CD4-positive, alpha-beta T cell treated with Interleukin-2 at 100 ng/mL for 4 hours (primary cell): ENCODE measurements around the gene F5.
"Not testable (repeated sequence)": the region's sequence is repeated elsewhere in the genome, so short reads cannot be mapped to it uniquely, and the experiment has no call there.

Source experiments
- DNase-seq: peaks from one replicate; pipeline ENCODE4 v3.0.0-alpha.2; 2020; ENCODE audit warnings: low spot score

The F5 gene

DNA sequence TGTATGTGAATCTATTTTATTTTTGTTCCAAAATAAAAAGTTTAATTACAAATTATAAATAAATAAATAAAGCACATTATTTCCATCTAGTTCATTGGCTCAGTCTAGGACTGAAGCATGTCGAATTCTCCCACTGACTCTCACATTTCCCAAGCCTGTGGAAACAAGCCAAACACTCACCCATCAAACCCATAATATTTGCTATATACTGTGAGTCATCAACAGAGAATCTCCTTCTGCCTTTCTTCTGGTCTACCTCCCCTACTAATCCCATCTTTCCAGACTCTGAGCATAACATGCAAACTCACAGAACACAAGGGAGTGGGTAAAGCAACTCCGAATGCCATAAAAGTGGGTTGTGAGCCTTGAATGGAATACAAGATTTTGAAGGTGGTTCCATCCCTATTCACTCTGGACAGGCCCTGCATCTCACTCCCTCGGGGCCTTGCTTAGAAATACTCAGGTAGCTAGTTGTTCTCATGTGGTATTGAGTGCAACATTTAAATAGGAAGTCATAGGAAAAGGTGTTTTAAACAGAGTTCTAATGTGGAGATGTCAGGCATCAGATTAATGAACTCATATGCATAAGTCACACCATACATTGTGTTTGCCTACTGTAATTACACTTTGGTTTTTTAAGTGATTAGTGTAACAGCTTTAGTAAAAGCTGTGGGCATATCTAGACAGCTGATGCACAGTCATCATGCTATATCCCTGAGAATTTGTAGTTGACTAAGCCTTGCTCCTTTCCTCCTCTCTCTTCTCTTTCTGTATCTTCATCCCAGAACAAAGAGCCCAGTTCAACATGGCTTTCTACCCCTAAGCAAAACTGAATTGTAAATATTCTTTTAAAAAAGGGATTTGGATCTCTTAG lies 47.0 kb downstream of the F5 start:
- no peak for DNase-seq

DNA sequence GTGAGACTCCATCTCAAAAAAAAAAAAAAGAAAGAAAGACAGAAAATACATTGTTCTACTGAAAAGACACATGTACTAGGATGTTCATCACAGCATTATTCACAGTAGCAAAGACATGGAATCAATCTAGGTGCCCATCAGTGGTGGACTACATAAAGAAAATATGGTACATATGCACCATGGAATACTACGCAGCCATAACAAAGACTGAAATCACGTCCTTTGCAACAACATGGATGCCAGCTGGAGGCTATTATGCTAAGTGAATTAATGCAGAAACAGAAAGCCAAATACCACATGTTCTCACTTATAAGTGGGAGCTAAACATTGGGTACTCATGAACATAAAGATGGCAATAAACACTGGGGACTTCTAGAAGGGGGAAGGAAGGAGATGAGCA lies 51.6 kb downstream of the F5 start:
- DNase-seq: no peak

DNA sequence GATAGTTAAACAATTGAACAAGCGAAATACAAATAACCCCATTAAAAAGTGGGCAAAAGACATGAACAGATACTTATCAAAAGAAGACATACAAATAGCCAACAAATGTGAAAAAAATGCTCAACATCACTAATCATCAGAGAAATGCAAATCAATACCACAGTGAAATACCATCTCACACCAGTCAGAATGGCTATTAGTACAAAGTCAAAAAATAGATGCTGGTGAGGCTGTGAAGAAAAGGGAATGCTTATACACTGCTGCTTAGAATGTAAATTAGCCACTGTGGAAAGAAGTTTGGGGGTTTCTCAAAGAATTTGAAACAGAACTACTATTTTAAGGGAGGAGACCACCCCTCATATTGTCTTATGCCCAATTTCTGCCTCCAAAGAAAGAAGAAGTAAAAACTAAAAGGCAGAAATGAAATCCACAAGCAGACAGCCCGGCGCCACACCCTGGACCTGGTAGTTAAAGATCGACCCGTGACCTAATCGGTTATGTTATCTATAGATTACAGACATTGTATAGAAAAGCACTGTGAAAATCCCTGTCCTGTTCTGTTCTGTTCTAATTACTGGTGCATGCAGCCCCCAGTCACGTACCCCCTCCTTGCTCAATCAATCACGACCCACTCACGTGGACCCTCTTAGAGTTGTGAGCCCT lies 52.6 kb downstream of the F5 start:
- not testable (repeated sequence) for DNase-seq

DNA sequence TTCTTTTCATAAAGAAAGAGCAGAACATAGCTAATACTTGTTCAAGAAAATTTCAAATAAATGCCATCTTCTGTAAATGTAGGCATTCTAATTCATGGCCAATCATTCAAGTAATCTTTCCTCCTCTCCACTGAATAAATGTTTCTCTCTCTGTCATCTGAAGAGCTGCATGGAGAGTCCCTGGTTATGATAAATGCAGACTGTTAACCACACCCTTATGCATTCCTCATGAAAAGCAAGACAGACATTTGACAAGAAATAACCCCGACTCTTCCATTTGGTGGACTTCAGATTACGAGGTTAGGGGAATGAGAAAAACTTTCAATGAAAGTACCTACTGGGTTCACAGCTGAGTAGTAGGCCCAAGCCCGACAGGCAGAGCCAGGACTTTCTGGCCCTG lies 55.8 kb downstream of the F5 start:
- DNase-seq: no peak

DNA sequence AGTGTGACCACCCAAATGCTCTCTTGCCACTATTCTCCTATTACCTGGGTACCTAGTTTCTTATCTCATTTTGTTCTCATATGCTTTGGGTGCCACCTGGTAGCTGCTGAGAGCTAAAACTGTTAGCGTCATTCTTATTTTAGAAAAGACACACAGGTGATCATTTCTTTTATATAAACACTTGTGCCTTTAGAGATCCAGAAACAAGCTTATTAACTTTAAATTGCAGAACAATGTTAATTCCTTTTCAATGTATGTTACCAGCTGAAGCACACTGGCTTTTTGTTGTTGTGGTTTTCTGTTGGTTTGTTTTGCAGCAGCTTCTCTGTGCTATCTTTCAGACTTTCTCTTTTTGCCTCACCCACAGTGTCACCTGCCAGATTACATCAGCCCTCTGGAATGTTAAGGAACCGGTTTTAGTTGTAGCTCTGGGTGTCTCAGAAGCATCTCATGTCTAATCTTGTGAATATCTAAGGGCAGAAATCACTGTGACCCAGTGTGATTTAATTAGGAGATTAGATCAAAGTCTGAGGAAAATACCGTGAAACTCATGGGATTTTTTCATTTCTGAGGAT lies 57.1 kb downstream of the F5 start:
- no peak for DNase-seq

DNA sequence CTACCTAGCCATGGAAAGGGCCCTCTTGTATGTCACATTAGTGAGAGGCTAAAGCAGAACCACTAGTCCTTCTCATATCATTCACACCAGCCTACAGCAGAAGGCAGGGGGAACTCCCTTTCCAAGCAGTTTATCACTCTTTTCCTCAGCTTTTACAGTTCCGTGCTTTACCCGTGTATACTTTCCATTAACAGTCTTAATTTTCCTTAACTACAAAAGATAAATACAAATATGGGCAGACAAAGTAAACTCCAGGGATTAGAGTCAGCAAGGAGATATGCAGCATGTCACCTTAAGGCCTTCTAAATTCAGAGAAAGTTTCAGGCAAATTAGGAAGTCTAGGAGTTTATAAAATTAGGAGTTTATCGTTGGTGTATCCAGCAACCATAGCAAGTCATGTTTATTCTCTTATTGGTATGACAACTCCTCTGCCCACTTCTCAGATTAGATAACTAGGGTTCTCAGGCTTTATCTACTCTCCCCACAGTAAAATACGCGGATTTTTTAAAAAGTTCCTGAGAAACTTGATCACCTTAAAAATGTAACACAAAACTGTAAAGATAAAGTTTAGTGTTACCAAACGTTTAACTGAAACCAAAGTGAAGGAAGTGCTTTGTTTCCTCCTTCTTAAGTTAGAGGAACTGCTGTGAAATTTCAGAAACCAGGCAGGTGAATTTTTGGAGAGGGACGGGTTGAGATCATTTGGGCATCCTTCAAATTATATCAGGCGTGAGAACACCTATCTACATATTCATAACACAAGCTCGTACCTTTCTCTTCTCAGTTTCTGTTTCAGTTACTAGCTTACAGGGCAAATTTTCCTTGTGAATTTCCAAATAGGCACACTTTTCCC lies 57.8 kb downstream of the F5 start:
- no peak for DNase-seq

DNA sequence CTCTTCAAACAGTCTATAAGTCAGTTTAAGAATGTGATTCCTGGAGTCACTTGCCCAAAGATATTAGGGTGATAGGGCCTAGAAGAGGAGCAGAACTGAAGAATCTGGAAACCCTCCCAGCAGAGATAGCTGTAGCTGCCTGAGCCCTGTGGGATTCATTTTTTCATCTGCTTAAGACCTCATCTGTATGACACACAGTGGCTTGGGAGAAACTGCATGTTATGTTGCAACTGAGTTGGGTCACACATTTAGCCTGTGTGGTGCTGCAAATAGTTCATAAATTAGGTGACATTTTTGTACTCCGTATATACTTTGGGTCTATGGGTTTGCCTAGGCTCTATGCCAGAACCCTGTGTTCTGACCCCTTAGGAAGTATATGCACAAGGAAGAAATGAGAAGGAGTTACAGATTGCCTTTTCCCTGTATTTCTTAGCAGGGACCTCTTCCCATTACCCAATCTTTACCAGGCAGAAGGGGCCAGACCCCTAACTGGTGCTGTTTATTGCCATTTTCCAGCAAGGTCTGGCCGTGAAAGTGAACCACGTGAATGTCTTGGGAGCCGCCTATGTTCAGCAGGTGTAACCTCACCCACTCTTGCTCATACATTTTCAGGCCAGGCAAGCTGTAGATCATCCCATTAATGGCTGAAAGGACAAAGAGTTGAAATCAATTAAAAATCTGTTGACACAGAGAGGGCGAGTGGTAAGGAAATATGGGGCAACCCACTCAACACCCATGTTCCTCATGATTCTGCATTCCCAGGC lies 58.6 kb downstream of the F5 start:
- no peak for DNase-seq

DNA sequence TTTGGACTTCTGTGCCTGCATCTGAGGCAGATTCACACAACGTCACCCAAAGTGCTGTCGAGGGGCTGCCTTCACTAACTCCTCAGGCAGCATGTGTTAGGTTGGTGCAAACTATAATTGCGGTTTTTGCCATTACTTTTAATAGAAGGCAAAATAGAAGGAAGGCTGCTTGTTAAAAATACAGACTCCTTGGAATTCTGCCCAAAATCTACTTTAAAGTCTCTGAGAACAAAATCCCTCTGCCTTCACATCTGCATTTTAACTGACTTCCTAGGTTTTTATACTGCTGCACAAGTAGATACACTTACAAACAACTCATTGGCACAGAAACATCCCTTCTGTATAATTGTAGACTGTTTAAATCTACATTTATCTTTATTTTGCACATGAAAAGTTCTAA lies 59.3 kb downstream of the F5 start:
- DNase-seq: no peak

DNA sequence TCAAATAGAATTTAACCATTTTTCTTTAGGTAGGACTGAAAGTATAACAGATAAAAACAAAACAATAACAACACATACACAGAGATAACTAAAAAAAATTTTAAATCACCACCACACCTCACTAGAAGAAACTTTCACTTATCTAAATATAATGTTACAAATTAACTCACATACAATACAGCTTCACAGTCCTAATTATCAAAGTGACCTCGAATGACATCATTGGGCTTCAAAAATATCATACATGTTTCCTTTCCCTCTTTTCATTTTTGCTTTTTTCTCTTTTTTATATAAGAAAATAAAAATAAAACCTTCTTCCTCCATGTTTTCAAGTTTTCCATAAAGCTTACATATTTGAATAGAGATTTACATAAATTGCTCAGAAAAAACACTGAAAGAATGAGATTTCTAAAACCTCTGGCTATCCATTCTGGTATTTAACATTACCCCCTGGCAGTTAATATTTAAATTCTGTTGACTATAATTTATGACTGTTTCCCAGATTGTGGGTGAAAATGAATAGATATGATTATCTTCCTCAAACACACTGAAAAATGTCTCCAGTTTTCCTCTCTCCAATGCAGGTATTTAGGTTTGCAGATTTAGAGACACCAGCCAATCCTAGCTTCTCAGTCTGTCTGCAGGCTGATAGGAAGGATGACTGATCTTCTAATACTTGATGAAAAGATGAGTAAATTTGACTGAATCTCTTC lies 60.0 kb downstream of the F5 start:
- DNase-seq: no peak

DNA sequence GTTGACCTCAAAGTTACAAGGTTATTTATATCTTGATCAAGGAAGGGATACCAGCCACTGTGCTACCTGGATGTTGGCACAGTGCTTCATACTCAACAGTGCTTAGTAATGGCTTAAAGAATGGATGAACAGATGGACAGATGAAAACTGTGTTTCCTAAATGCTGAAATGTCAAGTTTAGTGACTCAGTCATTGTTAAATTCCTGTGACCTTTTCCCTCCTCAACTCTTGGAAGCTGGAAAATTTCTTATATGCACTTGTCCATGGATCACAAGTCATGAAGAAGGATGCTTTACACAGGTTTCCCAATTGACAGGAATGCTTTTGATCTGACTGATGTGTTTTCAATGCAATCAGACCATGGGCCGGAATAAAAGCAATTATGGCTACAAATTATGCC lies 60.9 kb downstream of the F5 start:
- DNase-seq: no peak

DNA sequence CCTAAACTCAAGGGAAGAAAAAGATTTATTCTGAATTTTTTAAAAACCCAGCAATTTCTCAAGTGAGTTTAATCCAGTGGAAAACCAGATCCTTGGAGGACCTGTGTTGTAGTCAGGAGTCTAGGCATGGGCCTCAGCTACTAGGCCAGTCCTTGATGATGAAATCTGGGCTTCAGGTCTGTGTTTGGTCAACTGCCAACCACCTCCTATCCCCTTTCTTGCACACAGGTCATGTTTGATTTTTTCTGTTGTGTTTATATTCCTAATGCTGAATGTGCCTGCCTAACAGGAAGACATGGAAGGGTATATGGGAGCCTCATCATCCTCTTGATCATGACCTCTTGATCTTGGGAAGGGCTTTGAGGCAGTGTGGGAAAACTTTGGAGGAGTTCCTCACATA lies 62.4 kb downstream of the F5 start:
- no peak for DNase-seq

DNA sequence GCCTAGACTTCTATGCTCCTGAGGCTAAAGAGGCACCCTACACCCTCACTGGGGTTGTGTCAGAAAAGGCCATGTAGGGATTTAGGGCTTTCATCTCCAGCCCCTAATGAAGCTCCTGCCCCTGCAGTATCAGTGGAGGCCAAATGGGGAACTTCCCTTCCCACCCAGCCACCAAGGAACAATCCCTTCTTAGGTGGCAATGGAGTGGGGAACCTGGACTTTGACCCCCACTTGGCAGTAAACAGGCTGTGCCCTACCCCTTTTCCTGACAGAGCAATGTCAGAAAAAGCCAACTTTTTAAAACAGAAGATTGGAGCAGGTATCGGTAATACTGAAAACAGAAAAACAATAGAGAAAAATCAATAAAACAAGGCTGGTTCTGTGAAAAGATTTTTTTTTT lies 65.1 kb downstream of the F5 start:
- DNase-seq: no peak

DNA sequence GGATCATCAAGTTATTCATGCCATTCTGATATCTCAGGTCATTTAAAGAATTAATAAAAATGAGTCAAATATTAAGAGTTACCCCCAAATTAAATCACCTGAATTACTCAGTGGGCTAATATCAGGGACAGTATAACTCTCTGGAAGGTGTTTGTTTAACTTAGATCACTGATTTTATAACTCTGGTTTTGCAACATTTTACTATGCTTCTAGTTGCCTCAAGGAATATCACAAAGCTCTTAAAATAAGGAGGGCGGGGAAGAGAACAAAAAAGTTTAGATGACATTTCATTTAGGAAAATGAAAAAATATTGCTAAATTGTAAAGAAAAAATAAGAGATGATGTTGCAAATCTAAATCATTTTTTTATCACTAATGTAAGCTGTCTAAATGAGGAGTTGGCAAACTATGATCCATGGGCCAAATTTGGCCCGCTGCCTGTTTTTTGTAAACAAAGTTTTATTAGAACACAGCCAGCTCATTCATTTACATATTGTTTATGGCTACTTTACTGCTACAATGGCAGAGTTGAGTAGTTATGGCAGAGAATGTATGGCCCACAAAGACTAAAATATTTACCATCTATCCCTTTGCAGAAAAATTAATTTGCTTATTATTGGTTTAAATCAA lies 68.6 kb downstream of the F5 start:
- DNase-seq: no peak

DNA sequence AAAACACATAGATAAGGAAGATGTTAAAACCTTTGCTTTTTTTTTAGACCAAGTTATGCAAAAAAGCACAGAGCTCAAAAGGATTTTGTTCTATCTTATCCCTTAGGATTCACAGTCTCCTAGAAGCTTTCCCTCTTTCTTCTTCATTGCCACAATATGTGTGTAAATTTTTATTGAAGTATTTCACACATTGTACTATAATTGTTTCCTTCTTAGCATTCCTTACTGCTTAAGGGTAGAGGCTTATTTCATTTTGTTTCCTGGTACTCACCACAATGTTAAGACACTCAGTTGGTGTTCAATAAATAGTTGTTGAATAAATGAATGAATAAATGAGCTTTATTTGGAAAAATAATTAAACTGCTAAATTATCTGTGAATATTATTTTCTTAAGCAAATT lies 70.6 kb downstream of the F5 start:
- no peak for DNase-seq

DNA sequence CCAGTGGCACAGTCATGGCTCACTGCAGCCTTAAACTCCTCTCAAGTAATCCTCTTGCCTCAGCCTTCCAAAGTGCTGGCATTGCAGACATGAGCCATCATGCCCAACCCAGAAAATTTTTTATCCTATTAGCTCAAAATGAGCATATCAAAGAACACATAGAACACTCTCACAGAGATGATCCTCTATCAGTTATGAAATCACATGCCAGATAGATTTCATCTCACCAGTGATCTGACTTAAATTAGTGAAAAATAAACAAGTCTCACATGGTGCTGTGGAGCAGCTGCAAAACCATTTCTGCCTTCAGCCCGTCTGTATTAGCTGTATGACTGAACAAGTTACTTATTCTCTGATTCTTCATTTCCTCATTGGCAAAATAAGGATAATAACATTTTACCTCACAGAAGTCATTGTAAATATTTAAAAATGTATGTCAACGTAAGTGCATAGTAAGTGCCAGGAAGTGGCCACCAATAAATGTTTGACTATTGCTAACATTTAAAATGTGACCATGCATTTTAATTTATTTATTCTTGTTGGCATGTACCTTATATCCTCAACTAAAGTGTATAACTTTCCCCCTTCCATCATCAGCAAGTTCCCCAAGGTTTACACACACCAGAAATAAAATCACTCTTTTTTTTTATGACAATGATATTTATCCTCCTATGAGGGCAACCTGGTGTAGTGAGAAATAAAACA lies 71.6 kb downstream of the F5 start:
- DNase-seq: no peak

DNA sequence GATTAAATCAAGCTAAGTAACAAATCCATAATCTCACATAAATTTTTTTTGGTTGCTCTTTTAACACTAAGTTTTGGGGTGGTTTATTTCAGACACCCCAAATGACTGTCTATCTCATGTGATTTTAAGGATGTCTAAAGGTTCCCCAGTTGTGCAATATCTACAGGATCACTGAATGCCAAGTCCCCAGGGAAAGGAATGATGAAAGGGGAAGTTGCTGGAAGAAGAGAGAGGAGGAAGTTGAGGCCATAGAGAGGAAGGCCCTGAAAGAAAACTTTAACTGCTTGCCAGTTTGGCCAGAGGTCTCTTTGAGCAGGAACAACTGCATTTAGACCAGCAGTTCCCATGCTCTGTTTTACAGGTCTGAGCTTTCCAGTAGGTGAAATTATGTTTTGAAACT lies 73.1 kb downstream of the F5 start:
- no peak for DNase-seq

DNA sequence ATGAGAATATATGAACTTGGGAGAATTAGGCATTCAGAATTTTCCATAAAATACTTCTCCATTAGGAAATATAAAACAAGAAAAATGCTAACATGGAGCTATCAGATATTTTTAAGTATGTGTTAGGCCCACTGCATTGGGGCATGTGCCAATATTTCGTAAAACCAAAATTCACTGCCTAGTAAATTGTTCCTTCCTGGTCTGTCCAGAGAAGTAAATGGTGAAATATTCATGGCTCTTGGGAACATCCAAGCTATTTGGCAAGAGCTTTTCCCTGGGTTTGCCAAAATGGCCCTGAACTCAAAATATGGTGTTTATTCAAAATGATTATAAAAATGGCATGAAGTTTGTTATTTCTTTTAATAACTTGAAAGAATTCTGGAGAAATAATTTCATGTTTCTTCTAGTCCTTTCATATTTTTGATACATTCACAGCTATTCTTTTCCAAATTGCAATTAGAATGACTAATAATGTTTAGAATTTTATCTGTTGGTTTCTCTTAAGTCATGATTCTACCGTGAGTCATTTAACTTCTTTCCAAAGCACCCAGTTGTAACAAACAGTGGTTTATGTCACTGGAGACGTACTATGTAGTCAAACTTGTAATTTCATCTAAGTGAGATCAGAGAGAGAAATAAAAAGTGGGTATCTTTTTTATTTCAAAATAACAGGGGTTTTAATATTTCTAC lies 74.8 kb downstream of the F5 start:
- DNase-seq: no peak

DNA sequence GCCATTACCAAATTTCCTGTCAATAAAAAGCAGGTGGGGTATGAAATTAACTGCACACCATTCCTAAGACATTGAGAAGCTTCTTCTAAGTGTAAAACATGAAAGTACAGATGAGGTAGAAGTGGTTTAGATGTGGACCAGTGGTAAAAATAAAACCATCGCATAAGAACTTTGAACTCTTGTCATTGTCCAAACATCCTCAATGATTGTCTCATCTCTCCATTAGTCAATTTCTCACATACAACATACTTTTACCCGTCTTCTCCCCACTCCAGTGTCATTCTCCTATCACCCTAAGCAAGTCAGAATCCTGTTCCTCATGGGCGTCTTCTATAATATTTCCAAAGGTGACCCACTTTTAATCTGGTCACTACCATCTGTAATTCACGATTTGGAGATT lies 76.2 kb downstream of the F5 start:
- no peak for DNase-seq

DNA sequence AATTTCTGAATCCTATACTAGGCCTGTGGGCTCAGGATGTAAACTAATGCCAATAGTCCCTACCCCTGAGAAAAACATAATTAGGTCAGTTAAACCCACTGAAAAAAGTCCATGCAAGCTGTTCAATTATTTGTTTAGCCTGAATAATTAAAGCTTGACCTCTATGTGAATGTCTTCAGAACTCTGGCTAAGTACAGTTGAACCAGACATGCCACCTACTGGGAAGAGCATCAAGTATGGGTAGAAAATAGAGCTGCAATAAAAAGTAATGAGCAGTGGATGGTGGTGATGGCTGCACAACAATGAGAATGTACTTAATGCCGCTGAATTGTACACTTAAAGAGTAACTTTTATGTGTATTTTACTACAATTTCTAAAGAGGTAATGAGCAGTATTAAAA lies 76.9 kb downstream of the F5 start:
- DNase-seq: no peak
